GM21381 (cell line): ENCODE results near the gene KPTN.

Experiments used
- ATAC-seq: cut with Tn5 transposase; IDR thresholded peaks from one replicate; pipeline ENCODE4 v1.9.1; 2021; ENCODE audit warnings: mild to moderate bottlenecking, moderate library complexity; ENCODE audit not compliant: unreplicated experiment

Gene KPTN

DNA sequence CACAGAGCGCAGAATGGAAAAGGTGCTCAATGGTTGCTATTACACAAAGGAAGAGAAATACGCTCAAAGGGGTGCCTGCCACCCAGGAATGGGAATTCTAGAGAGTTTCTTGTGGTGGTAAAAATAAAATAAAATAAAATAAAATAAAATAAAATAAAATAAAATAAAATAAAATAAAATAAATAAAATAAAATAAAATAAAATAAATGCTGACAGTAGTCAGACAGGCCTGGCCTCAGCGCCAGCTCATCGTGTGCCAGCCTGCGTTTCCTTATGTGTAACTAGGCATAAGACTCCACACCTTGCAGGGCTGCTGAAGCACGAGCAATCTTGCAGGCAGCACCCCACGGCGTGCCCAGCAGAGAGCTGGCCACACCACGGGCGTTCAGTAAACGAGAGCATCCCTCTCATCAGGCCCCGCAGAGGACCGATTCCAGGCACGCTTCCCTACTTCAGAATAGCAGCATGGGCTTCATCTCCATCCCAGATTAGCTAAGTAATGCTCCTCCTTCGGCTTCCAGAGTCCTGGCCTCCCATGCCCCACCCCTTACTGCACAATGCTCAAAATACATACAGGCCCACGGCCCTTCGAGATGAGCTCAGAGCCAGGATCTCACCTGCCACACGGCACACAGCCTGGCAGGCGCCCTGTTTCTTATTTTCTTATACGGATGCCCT lies 25.3 kb upstream of the KPTN start:
- ATAC-seq: no peak

DNA sequence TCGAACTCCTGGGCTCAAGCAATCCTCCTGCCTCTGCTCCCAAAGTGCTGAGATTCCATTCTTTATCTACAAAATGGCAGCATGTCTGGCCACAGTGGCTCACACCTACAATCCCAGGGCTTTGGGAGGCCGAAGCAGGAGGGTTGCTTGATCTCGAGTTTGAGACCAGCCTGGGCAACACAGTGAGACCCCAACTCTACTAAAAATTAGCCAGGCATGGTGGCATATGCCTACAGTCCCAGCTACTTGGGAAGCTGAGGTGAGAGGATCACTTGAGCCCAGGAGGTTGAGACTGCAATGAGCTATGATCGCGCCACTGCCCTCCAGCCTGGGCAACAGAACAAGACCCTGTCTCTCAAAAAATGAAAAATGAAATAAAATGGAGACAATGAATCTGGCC lies 24.7 kb upstream of the KPTN start:
- ATAC-seq: no peak

DNA sequence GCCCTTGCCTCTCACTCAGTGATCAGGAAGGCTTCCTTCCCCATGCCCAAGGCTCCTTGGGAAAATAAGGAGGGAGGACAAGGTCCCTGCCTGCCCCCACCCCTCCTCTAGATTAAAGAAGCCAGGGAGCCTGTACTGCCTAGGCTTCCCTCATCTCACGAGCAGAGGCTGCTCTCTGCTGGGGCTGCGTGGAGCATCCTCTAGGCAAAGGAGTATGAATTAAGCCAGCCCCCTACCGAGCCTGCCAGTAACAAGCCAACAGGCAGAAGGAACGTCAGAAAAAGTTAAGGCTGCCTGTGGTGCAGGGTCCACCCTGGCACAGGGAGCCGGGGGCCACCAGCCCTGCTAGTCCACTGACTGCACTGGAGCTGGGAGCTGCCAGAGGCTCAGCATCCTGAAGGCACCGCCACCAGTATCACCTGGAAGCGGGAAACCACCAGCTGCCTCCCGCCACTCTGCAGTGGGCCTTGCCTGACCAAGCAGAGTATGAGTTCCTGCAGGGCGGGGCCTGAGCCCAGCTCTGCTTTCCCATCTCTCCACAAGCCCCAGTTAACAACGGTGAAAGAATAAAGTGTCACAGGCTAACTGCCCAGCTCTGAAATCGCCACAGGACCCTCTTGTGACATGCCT lies 24.0 kb upstream of the KPTN start:
- no peak for ATAC-seq

DNA sequence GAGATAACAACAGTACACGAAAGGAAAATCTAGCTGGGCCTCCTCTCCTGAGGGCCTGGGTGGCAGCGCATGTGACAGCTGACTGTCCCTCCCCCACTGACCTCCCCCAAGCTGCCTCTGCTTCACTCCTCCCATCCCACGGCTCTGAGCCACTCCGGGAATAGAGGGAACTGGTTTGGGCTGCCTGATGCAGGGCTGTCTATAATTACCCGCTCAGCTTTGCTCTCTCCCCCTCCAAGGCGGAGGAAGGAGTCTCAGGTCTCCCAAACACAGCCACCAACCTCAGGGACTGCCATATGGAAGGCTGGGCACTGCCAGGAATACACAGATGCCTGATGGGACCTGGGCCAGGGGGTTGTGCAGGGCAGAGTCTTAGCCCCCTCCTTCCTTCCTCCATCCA lies 23.0 kb upstream of the KPTN start:
- no peak for ATAC-seq

DNA sequence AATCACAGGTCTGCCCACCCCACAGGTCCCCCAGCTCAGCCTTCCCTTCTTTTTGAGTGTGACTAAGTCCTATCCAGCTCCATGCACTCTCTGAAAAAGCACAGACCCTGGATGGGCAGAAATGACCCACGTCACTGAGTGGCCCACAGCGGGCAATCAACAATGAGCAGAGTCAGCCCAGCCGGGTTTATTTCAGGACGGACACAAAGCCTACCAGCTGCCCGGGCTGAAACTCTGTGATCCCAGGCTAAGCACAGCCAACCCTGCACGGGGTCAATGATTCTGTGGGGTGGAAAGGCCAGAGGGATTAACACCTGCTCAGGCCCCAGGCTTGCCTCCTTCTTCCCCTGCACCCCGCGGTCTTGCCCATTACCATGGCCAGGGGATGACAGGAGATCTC lies 22.4 kb upstream of the KPTN start:
- no peak for ATAC-seq

DNA sequence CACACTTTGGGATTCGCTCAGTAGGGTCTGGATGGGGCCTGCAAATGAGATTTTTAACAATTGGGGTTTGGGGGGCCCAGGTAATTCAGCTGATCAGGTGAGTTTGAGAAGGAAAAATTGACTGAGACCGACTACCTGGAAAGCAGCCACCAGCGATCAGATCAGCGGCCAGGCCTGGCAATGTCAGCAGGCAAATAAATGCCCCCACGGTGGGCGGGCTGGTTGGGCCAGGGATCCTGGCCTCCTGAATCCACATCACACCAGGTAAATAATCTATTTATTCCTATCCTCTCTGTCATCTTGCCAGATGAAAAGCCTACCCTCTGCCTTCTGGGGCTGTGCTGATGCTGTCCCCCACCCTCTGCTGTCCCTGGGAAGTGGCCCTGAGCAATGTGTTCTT lies 21.5 kb upstream of the KPTN start:
- ATAC-seq: no peak

- ATAC-seq: no peak
These were observed 19.8 kb upstream of the KPTN start for GRCh38 chr19:47503826-47504150.

DNA sequence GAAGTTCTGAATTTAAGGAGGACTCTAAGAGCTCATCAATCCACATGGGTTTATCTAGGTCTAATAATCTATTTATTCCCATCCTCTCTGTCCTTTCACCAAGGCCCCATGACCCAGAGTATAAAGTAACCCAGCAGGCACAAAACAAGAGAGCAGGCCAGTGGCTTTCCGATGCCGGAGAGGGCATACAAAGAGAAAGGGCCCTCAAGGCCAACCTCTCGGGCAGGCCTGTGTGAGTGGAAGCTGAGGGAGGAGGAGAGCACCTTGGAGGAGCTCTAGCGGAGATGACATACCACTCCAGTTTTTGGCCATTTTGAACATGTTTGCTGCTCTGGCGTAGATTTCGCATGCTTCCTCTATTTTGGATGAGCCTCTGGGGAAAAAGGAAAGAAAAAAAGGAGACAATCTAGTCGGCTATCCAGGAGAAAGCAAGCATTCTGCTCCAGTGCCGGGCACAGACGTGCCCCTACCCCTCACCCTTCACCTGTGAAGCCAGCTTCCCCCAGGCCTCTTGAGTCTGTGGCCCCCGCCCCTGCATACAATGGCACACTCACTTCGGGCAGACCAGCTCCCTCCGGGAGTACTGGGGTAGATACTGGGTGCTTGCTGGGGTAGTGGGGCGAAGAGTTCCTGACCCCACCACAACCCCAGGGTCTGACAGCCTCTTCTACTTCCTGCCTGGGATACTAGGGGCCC lies 19.3 kb upstream of the KPTN start:
- no peak for ATAC-seq

GRCh38 chr19:47499863-47500830 lies 16.1 kb upstream of the KPTN start:
- no peak for ATAC-seq

- no peak for ATAC-seq
These were observed 15.4 kb upstream of the KPTN start for GRCh38 chr19:47499371-47499770.

- no peak for ATAC-seq
These were observed 14.5 kb upstream of the KPTN start for GRCh38 chr19:47498561-47498960.

- no peak for ATAC-seq
These were observed 14.0 kb upstream of the KPTN start for GRCh38 chr19:47497821-47498520.

DNA sequence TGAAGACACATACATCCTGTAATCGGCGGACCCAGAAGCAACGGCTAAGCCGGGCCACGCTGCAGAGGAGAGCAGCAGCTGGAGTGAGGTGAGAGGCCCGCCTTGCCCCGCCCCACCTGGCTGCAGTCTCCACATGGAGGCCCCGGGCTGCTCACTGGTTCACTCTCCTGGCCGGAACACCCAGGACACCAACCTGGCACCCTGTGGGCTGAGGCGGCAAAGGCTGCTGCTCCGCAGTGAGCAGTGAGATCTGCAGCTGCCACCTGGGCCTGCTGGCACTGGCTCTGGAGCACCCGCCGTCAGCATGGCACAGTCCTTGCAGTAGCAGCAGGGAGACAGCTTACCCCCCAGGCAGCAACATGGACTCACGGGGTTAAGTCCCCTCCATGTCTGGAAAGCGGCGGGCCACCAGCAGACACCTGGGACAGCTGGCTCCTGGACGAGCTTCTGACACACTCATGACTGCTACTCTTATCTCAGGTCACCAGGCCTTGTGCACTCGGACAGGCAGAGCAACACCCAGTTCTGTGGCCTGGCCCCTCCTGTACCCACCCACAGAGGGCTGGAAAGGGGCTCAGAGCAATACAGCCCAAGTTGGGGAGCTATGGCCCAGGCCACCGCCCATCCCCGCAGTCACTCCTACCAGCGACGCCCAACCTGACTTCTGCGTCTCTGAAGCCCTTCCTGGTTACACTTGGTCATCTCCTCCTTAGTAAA lies 13.2 kb upstream of the KPTN start:
- no peak for ATAC-seq

DNA sequence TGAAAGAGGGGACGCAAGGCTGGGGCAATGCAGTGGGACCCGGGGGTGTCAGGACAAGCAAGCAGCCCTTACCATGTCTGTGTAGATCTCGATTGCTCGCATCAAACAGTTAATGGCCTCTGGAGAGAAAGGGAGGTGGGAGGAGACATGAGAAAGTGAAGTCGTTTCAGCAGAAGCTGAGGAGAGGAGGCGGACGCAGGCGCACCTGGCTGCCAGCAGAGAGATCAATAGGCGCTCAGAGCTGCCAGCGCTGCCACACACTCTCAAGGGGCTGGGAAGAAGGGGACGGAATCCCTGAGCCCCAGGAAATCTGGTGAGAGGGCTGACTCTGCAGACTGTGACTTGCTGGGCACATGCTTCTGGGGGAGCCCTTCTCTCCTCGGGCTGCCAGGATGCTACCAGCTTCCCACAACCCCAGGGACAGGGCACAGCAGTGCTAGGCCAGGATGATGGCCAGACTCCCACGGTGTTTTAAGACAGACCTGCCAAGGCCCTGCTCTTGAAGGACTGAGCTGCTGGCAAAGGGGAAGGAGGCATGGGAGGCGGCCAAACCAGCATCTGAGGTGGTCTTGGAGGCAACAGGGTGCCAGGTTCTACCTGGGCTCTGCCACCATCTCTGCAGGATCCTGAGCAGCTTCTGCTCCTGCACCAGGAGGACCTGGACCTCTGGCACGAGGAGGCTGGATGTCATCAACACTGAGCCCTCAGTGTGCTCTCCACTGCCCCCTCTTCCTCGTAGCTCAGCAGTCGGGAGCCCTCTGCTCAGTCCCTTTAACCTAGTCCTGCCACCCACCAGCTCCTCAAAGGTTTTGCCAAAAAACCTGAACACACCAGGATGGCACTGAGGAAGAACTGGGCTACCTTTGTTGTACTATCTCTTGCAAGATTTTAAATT lies 11.7 kb upstream of the KPTN start:
- no peak for ATAC-seq

DNA sequence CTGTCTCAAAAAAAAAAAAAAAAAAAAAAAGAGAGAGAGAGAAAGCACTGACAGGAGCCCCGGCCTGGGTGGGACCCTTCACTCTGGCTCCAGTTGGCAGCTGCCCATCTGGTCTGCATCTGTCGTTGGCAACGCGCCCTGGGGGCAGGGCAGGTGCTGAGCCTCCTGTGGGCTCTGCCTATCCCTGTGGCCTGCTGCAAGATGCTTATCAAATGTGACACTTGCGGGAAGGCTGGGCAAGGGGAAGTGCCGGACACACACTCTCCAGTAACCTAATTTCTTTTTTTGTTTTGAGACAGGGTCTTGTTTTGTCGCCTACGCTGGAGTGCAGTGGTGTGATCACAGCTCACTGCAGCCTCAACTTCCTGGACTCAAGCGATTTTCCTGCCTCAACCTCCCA lies 10.7 kb upstream of the KPTN start:
- no peak for ATAC-seq

GRCh38 chr19:47494211-47494547 lies 10.2 kb upstream of the KPTN start:
- ATAC-seq: no peak

- ATAC-seq: no peak
These were observed 9.6 kb upstream of the KPTN start for GRCh38 chr19:47493378-47494210.
